Left renal cortex interstitium (tissue), 4 donors: Measurements from ENCODE around the gene THSD4. TPM values are rescaled to one million over a fixed set of nuclear protein-coding genes. Genes with fewer than 3 reads are reported as not detected.
"Not testable (repeated sequence)": the region's sequence is repeated elsewhere in the genome, so short reads cannot be mapped to it uniquely, and the experiment has no call there.

Experiments
- DNase-seq, 4 donors: peaks; one replicate each; pipeline ENCODE4 v3.0.0-alpha.2; 2013; ENCODE audit warnings: low read depth in 4 of 4, low spot score in 2 of 4, missing footprints in 1 of 4
- polyA plus RNA-seq, 4 donors: library from polyadenylated mRNA; unstranded; fragments of 120-200 nt; gene quantifications; one replicate each; pipeline ENCODE4 v1.2.1, GENCODE V29; 2013; ENCODE audit not compliant: insufficient read length in 4 of 4

The THSD4 gene
- polyA plus RNA-seq, 4 donors: 30.0 to 48.5 (median 35.9) TPM

- no peak for DNase-seq
These were observed 197.0 kb downstream of the THSD4 start for GRCh38 chr15:71312194-71312708.

- no peak for DNase-seq
These were observed 197.6 kb downstream of the THSD4 start for GRCh38 chr15:71312731-71313460.

GRCh38 chr15:71313806-71314205 lies 198.5 kb downstream of the THSD4 start:
- no peak for DNase-seq

GRCh38 chr15:71314956-71315537 lies 199.8 kb downstream of the THSD4 start:
- no peak for DNase-seq

- no peak for DNase-seq
These were observed 201.6 kb downstream of the THSD4 start for GRCh38 chr15:71316911-71317310.

- not testable (repeated sequence) for DNase-seq
These were observed 204.2 kb downstream of the THSD4 start for GRCh38 chr15:71319424-71319823.

- no peak for DNase-seq
These were observed 204.7 kb downstream of the THSD4 start for GRCh38 chr15:71319935-71320334.

- DNase-seq: no peak
These were observed 207.8 kb downstream of the THSD4 start for GRCh38 chr15:71323082-71323481.

- no peak for DNase-seq
These were observed 208.3 kb downstream of the THSD4 start for GRCh38 chr15:71323584-71323983.

GRCh38 chr15:71325481-71325880 lies 210.2 kb downstream of the THSD4 start:
- DNase-seq: no peak

GRCh38 chr15:71328453-71328852 lies 213.2 kb downstream of the THSD4 start:
- no peak for DNase-seq

- DNase-seq: peak in 2 of 4 donors; percentile 45 to 50
These were observed 213.8 kb downstream of the THSD4 start for GRCh38 chr15:71329041-71329440.

GRCh38 chr15:71329497-71330260 lies 214.4 kb downstream of the THSD4 start:
- no peak for DNase-seq

GRCh38 chr15:71330638-71331162 lies 215.4 kb downstream of the THSD4 start:
- DNase-seq: no peak

- DNase-seq: no peak
These were observed 215.9 kb downstream of the THSD4 start for GRCh38 chr15:71331173-71331572.

- DNase-seq: no peak
These were observed 217.2 kb downstream of the THSD4 start for GRCh38 chr15:71332431-71333004.

GRCh38 chr15:71333136-71333700 lies 217.9 kb downstream of the THSD4 start:
- no peak for DNase-seq

GRCh38 chr15:71333839-71334238 lies 218.6 kb downstream of the THSD4 start:
- DNase-seq: no peak

- DNase-seq: no peak
These were observed 219.2 kb downstream of the THSD4 start for GRCh38 chr15:71334434-71334833.

- no peak for DNase-seq
These were observed 219.6 kb downstream of the THSD4 start for GRCh38 chr15:71334873-71335272.
